ENCODE results near the gene CDH4.
"Not testable (repeated sequence)": the region's sequence is repeated elsewhere in the genome, so short reads cannot be mapped to it uniquely, and the experiment has no call there.

Gene CDH4

DNA sequence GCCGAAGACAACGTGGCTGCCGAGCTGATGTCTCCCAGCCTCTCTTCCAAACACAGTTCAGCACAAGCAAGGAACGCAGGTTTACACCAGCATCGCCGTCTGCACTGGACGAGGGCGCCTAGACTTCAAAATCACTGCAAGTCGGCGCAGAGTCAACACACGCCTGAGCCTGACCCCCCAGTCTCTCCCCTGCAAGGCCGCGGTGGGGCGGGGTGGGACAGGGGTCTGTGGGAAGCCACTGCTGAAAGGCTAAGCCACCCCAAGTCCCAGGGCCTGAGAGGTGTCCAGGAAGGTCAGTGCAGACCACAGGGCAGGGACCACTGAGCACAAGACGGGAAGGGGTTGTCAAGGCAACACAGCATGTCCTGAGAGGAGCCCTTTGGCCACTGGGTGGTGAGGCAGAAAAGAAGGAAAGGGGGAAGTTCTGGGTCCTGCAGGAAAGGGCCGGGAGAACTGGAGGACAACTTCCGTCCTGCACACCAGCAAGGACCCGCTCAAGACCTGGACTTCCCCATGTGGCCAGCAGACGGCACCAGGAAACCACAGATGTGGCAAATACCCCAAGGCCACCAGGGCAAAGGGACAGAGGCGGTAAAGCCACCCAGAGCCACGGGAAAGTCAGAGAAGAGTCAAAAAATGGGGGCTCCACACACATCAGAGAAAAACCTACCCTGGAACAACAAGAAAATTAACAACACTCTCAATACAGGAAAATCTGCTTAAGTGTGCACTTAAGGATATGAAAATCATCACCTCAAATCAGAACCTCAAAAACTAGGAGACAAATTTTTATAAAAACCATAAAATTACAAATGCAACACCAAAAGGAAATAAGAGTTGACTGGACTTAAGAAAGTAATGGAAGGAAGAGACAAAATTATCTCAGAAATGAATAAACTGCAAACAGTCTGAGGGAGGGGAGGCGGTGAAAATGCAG lies 728.9 kb downstream of the CDH4 start:
- DNase-seq = no peak

- DNase-seq = not testable (repeated sequence)
Measured at GRCh38 chr20:61981691-61982090, 729.6 kb downstream of the CDH4 start.

- no peak for DNase-seq
Measured at GRCh38 chr20:61982191-61982950, 730.3 kb downstream of the CDH4 start.

DNA sequence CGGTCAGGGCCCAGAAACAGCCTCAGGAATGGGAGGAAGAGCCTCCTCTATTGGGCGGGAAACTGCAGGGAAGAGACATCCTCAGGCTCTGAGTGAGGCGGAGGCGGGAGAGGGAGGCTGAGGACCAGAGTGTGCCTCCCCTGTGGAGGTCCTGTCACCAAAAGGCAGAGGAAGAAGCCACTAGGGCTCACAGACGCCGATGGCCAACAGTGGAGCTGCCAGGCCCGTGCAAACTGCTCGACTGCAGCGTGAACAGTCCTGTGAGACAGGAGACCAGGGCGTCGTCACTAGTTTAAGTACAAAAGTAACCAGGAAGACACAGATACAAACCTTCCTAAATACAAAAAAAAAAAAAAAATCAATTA lies 730.9 kb downstream of the CDH4 start:
- no peak for DNase-seq

- DNase-seq = no peak
Measured at GRCh38 chr20:61983965-61984364, 731.9 kb downstream of the CDH4 start.

GRCh38 chr20:61984431-61984830 lies 732.4 kb downstream of the CDH4 start:
- DNase-seq = not testable (repeated sequence)

DNA sequence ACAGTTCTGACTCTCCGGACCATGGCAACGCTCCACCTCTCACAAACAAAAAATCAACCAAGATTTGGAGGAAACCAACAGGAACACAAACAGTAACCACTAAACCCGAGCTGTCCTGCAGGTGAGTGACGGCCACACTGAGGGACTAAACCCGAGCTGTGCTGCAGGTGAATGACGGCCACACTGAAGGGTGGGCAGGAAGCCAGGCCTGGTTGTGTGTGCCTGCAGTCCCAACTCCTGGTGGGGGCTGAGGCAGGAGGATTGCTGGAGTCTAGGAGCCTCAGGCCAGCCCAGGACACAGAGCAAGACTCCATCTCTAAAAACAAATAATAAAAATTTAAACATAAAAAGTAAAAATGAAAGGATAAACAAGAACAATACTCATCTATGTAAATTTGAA lies 733.0 kb downstream of the CDH4 start:
- no peak for DNase-seq

- no peak for DNase-seq
Measured at GRCh38 chr20:61986762-61987321, 734.8 kb downstream of the CDH4 start.

DNA sequence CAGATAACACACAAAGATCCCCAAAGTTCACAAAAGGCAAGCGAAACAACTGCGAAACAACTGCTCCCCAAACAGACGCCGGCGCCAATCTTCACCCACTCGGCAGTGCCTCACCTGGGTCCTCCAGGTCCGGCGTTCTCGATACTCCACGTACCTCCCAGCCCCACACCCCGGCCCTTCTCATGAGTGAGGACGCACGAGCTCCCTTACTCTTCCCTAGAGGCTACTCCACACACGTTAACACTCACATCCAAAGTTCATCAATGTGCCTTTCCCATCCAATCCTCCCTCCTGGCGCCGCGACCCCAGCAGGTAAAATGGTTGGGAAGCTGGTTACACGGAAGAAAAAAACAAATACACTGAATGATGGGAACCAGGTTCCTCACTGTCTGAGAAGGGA lies 736.6 kb downstream of the CDH4 start:
- no peak for DNase-seq

DNA sequence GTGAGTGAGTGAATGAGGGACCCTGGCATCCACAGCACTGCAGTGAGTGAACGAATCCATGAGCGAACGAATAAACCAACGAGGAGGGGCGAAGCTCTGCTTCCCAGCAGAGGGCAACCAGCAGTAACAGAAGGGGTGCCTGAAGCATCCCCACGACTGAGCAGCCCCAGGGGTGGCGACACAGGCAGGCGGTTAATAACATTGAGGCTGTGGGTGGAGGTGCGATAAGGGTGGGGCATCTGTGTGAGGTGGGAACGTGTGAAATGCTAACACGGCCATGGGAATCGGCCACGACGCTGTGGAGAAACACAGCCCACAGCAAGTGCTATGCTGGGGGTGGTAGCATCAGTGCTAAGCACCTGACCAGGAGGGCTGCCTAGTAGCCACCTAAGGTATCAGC lies 737.7 kb downstream of the CDH4 start:
- no peak for DNase-seq

Measured in NCI-H510A treated with DMSO at 0.1 percent for 48 hours (cell line).